H9 (cell line): ENCODE data around the gene SEPTIN5. TPM values are rescaled to one million over a fixed set of nuclear protein-coding genes. Genes with fewer than 3 reads are reported as not detected.
"Not testable (repeated sequence)": the region's sequence is repeated elsewhere in the genome, so short reads cannot be mapped to it uniquely, and the experiment has no call there.

ENCODE experiments used
- DNase-seq: peaks from one replicate; pipeline ENCODE4 v3.0.0-alpha.2; 2017
- H2AFZ ChIP-seq: one replicate; pipeline ENCODE4 v1.6.1; 2013; ENCODE audit warnings: mild to moderate bottlenecking, low read length, control low read depth, moderate library complexity
- H2AK5ac ChIP-seq: 2 replicates; pipeline ENCODE4 v1.6.1; 2013; ENCODE audit warnings: low read length, control low read depth, mixed read lengths; ENCODE audit not compliant: insufficient read length
- H2BK120ac ChIP-seq: one replicate; pipeline ENCODE4 v1.6.1; 2013; ENCODE audit warnings: low read depth, mild to moderate bottlenecking, low read length, control low read depth, inconsistent platforms; ENCODE audit not compliant: poor library complexity, severe bottlenecking
- H2BK12ac ChIP-seq: 2 replicates; pipeline ENCODE4 v1.6.1; 2013; ENCODE audit warnings: low read length, control low read depth, mixed read lengths, low read depth; ENCODE audit not compliant: insufficient read length
- H2BK15ac ChIP-seq: 2 replicates; pipeline ENCODE4 v1.6.1; 2013; ENCODE audit warnings: low read depth, low read length, control low read depth
- H2BK20ac ChIP-seq: one replicate; pipeline ENCODE4 v1.6.1; 2013; ENCODE audit warnings: low read depth, mild to moderate bottlenecking, low read length, control low read depth, inconsistent platforms; ENCODE audit not compliant: poor library complexity, severe bottlenecking
- H2BK5ac ChIP-seq: 2 replicates; pipeline ENCODE4 v1.6.1; 2013; ENCODE audit warnings: low read length, control low read depth, mixed read lengths; ENCODE audit not compliant: insufficient read length
- H3K14ac ChIP-seq: 2 replicates; pipeline ENCODE4 v1.6.1; 2013; ENCODE audit warnings: low read length, control low read depth; ENCODE audit not compliant: insufficient read depth
- H3K18ac ChIP-seq: 2 replicates; pipeline ENCODE4 v1.6.1; 2013; ENCODE audit warnings: low read depth, mild to moderate bottlenecking, mixed read lengths, low read length, control low read depth; ENCODE audit not compliant: insufficient read length
- H3K23ac ChIP-seq: 2 replicates; pipeline ENCODE4 v1.6.1; 2013; ENCODE audit warnings: low read length, control low read depth, mixed read lengths, low read depth; ENCODE audit not compliant: insufficient read length
- H3K23me2 ChIP-seq: 2 replicates; pipeline ENCODE4 v1.6.1; 2013; ENCODE audit warnings: low read depth, mild to moderate bottlenecking, mixed read lengths, low read length, control low read depth; ENCODE audit not compliant: insufficient read length, poor library complexity, severe bottlenecking
- H3K27ac ChIP-seq: 2 replicates; pipeline ENCODE4 v1.5.1; 2013; ENCODE audit warnings: low read length, control low read depth, mixed read lengths, low read depth; ENCODE audit not compliant: insufficient read length
- H3K27me3 ChIP-seq: 2 replicates; pipeline ENCODE4 v1.6.1; 2013; ENCODE audit warnings: low read length, control low read depth, inconsistent platforms; ENCODE audit not compliant: insufficient read depth
- H3K4ac ChIP-seq: 2 replicates; pipeline ENCODE4 v1.6.1; 2013; ENCODE audit warnings: low read depth, mild to moderate bottlenecking, control low read depth, inconsistent platforms, low read length, moderate library complexity
- H3K4me1 ChIP-seq: 2 replicates; pipeline ENCODE4 v1.6.1; 2013; ENCODE audit warnings: low read length, control low read depth, inconsistent platforms; ENCODE audit not compliant: insufficient read depth
- H3K4me2 ChIP-seq: 2 replicates; pipeline ENCODE4 v1.6.1; 2013; ENCODE audit warnings: low read length, control low read depth, mixed read lengths; ENCODE audit not compliant: insufficient read length, insufficient read depth
- H3K56ac ChIP-seq: 2 replicates; pipeline ENCODE4 v1.6.1; 2013; ENCODE audit warnings: low read depth, mild to moderate bottlenecking, mixed read lengths, low read length, control low read depth; ENCODE audit not compliant: insufficient read length
- H3K79me1 ChIP-seq: 2 replicates; pipeline ENCODE4 v1.6.1; 2013; ENCODE audit warnings: low read depth, mild to moderate bottlenecking, moderate library complexity, low read length, control low read depth, inconsistent platforms; ENCODE audit not compliant: insufficient read depth, poor library complexity, severe bottlenecking
- H3K79me2 ChIP-seq: 2 replicates; pipeline ENCODE4 v1.6.1; 2013; ENCODE audit warnings: low read length, control low read depth, inconsistent platforms; ENCODE audit not compliant: insufficient read depth
- H3K9ac ChIP-seq: 2 replicates; pipeline ENCODE4 v1.6.1; 2013; ENCODE audit warnings: low read length, control low read depth, mixed read lengths; ENCODE audit not compliant: insufficient read length; ENCODE audit errors: extremely low read depth
- H3K9me3 ChIP-seq: one replicate; pipeline ENCODE4 v1.6.1; 2013; ENCODE audit warnings: low read depth, low read length, inconsistent platforms; ENCODE audit not compliant: control insufficient read depth
- H3T11ph ChIP-seq: one replicate; pipeline ENCODE4 v1.6.1; 2013; ENCODE audit warnings: mild to moderate bottlenecking, low read length, control low read depth, inconsistent platforms
- H4K20me1 ChIP-seq: one replicate; pipeline ENCODE4 v1.6.1; 2013; ENCODE audit not compliant: control insufficient read depth, insufficient read length, insufficient read depth
- H4K5ac ChIP-seq: 2 replicates; pipeline ENCODE4 v1.6.1; 2013; ENCODE audit warnings: low read depth, mild to moderate bottlenecking, mixed read lengths, low read length, control low read depth; ENCODE audit not compliant: insufficient read length
- H4K8ac ChIP-seq: replicated peaks from 2 replicates; pipeline ENCODE4 v1.6.1; 2013; ENCODE audit warnings: low read length, control low read depth, mixed read lengths, low read depth; ENCODE audit not compliant: insufficient read length
- H4K91ac ChIP-seq: 2 replicates; pipeline ENCODE4 v1.6.1; 2013; ENCODE audit warnings: low read depth, mild to moderate bottlenecking, moderate library complexity, mixed read lengths, low read length, control low read depth; ENCODE audit not compliant: insufficient read length
- H3K27ac Mint-ChIP-seq, 3 experiments: 2 replicates in 2 of 3; 3 replicates in 1 of 3; pipeline ENCODE4 v1.8.0; 2020 to 2021; ENCODE audit warnings: mixed read lengths in 3 of 3, mild to moderate bottlenecking in 1 of 3, moderate library complexity in 1 of 3
- H3K27me3 Mint-ChIP-seq: 2 replicates; pipeline ENCODE4 v1.8.0; 2021; ENCODE audit warnings: low read depth, mild to moderate bottlenecking, moderate library complexity, mixed read lengths
- H3K36me3 Mint-ChIP-seq, 3 experiments: 2 replicates in 2 of 3; 3 replicates in 1 of 3; pipeline ENCODE4 v1.8.0; 2020 to 2021; ENCODE audit warnings: low read depth in 3 of 3, mixed read lengths in 3 of 3; ENCODE audit not compliant: insufficient read depth in 1 of 3
- H3K4me1 Mint-ChIP-seq, 2 experiments: 2 replicates each; pipeline ENCODE4 v1.8.0; 2020; ENCODE audit warnings: mixed read lengths in 2 of 2
- H3K4me3 Mint-ChIP-seq, 2 experiments: 2 replicates in 1 of 2; 3 replicates in 1 of 2; pipeline ENCODE4 v1.8.0; 2020 to 2021; ENCODE audit warnings: mild to moderate bottlenecking in 2 of 2, mixed read lengths in 2 of 2, moderate library complexity in 1 of 2
- H3K9me3 Mint-ChIP-seq, 2 experiments: 2 replicates in 1 of 2; 3 replicates in 1 of 2; pipeline ENCODE4 v1.8.0; 2020; ENCODE audit warnings: mild to moderate bottlenecking in 2 of 2, mixed read lengths in 2 of 2, moderate library complexity in 1 of 2
- CTCF ChIP-seq: fragments of 200-600 bp; sonication (generic); conservative IDR thresholded peaks from 3 replicates; pipeline ENCODE4 v1.8.0; 2021; ENCODE audit warnings: antibody characterized with exemption, mild to moderate bottlenecking
- WGBS: extraction: QIAGEN DNeasy Blood & Tissue Kit; methylation state at CpG from one replicate; pipeline ENCODE4 v1.1.7; 2013; ENCODE audit warnings: missing lambda C conversion rate, low lambda C conversion rate, mixed read lengths; ENCODE audit not compliant: insufficient read length; ENCODE audit errors: extremely low coverage; 5-methylcytosine and 5-hydroxymethylcytosine counted together
- total RNA-seq: library from RNA; stranded (reverse); gene quantifications from 2 replicates; pipeline ENCODE4 v1.2.1, GENCODE V29; 2021

SEPTIN5 gene
- total RNA-seq, 1 experiment from 2014 or later: 17.8 TPM

GRCh38 chr22:19696504-19697276 is 17.6 kb upstream of the SEPTIN5 start:
- Mint-ChIP-seq H3K4me1 (peaks cover 5 to 12% of the 10 kb centered on the region in 2 experiments), H3K27ac (no peak overlapping the region; a peak in 2 of 7 replicates), H3K9me3 (no peaks in the 10 kb centered on the region), H3K36me3 (no peaks in the 10 kb centered on the region; a peak in 2 of 7 replicates), H3K27me3 (peaks cover 19% of the 10 kb centered on the region), H3K4me3 (no peak overlapping the region; a peak in 1 of 5 replicates)
- DNase-seq: no peak
- H2BK12ac ChIP-seq: no peak overlapping the region
- no peak overlapping the region; the same call in 1 of the 2 replicates for H3K4ac ChIP-seq
- no peak overlapping the region for H3K4me2 ChIP-seq
- H4K8ac ChIP-seq: no peak overlapping the region
- H3T11ph ChIP-seq: no peak overlapping the region
- H3K23ac ChIP-seq: no peak overlapping the region
- no peaks in the 10 kb centered on the region for H3K9me3 ChIP-seq
- no peaks in the 10 kb centered on the region for H4K20me1 ChIP-seq
- H3K23me2 ChIP-seq: no peaks in the 10 kb centered on the region
- no peaks in the 10 kb centered on the region for H3K79me2 ChIP-seq
- no peak for TF ChIP-seq CTCF
- WGBS: no CpG with 5 or more reads among the region's 2 CpGs
- no peak overlapping the region for H2BK5ac ChIP-seq
- H4K5ac ChIP-seq: no peak overlapping the region
- no peak overlapping the region for H3K56ac ChIP-seq
- no peaks in the 10 kb centered on the region for H3K79me1 ChIP-seq
- H3K14ac ChIP-seq: no peak overlapping the region
- peaks cover 3% of the 10 kb centered on the region; the same call in 1 of the 2 replicates for H3K4me1 ChIP-seq
- H3K27me3 ChIP-seq: no peaks in the 10 kb centered on the region
- no peak overlapping the region for H2AFZ ChIP-seq
- no peak overlapping the region for H2BK20ac ChIP-seq
- no peak overlapping the region for H3K18ac ChIP-seq
- H2BK15ac ChIP-seq: no peak overlapping the region
- no peak overlapping the region for H3K9ac ChIP-seq
- H2BK120ac ChIP-seq: no peak overlapping the region
- no peak overlapping the region for H3K27ac ChIP-seq
- H4K91ac ChIP-seq: no peak overlapping the region
- H2AK5ac ChIP-seq: no peak overlapping the region

- H2BK5ac ChIP-seq, H3K36me3 Mint-ChIP-seq, H3K9me3 Mint-ChIP-seq, H4K8ac ChIP-seq, H2AK5ac ChIP-seq, H2AFZ ChIP-seq, H3K79me1 ChIP-seq, H3K4ac ChIP-seq, H4K20me1 ChIP-seq, H3K9ac ChIP-seq, H4K5ac ChIP-seq, H3K23ac ChIP-seq, H2BK120ac ChIP-seq, H3K18ac ChIP-seq, H3K56ac ChIP-seq, DNase-seq, H3K27ac ChIP-seq, H2BK15ac ChIP-seq, H3K4me2 ChIP-seq, H3K23me2 ChIP-seq, H3T11ph ChIP-seq, H3K4me1 ChIP-seq, H2BK20ac ChIP-seq, H3K4me3 Mint-ChIP-seq, H4K91ac ChIP-seq, H2BK12ac ChIP-seq, H3K79me2 ChIP-seq, H3K27ac Mint-ChIP-seq, H3K9me3 ChIP-seq, H3K14ac ChIP-seq, H3K27me3 ChIP-seq: not testable (repeated sequence)
- peaks cover 20% of the 10 kb centered on the region for H3K27me3 Mint-ChIP-seq
- WGBS: no CpG with 5 or more reads among the region's 1 CpG
- H3K4me1 Mint-ChIP-seq: peaks cover 0 to 10% of the 10 kb centered on the region in 2 experiments; a peak in 2 of 4 replicates
These were observed 16.4 kb upstream of the SEPTIN5 start for GRCh38 chr22:19697871-19698270.
